ENCODE results near the gene CAMK2A. TPM values are rescaled to one million over a fixed set of nuclear protein-coding genes. Genes with fewer than 3 reads are reported as not detected.

Gene CAMK2A
- total RNA-seq, 1 donor from 2014 or later = not detected

- no peak for DNase-seq (ENCODE audit: extremely low spot score, unreplicated experiment)
- Mint-ChIP-seq H3K36me3 (ENCODE audit: unreplicated experiment) (no peaks in the 10 kb centered on the region), H3K4me3 (ENCODE audit: unreplicated experiment) (no peak overlapping the region), H3K27me3 (ENCODE audit: unreplicated experiment) (no peaks in the 10 kb centered on the region), H3K9me3 (ENCODE audit: unreplicated experiment) (no peaks in the 10 kb centered on the region), H3K4me1 (ENCODE audit: unreplicated experiment) (peaks cover 14% of the 10 kb centered on the region), H3K27ac (ENCODE audit: unreplicated experiment) (no peak overlapping the region)
- no peak for TF ChIP-seq CTCF (IDR thresholded peaks at IDR 0.05)
These were observed 109.1 kb downstream of the CAMK2A start for GRCh38 chr5:150180241-150181026.

- H3K4me3 Mint-ChIP-seq (ENCODE audit: unreplicated experiment) = no peak overlapping the region
- no peaks in the 10 kb centered on the region for H3K9me3 Mint-ChIP-seq (ENCODE audit: unreplicated experiment)
- DNase-seq (ENCODE audit: extremely low spot score, unreplicated experiment) = no peak
- peaks cover 20% of the 10 kb centered on the region for H3K4me1 Mint-ChIP-seq (ENCODE audit: unreplicated experiment)
- no peaks in the 10 kb centered on the region for H3K36me3 Mint-ChIP-seq (ENCODE audit: unreplicated experiment)
- H3K27me3 Mint-ChIP-seq (ENCODE audit: unreplicated experiment) = no peaks in the 10 kb centered on the region
- no peak for TF ChIP-seq CTCF (IDR thresholded peaks at IDR 0.05)
- H3K27ac Mint-ChIP-seq (ENCODE audit: unreplicated experiment) = no peak overlapping the region
These were observed 110.5 kb downstream of the CAMK2A start for GRCh38 chr5:150179019-150179620.

GRCh38 chr5:150178262-150178661, 111.3 kb downstream of the CAMK2A start:
- Mint-ChIP-seq H3K27ac (ENCODE audit: unreplicated experiment) (no peak overlapping the region), H3K27me3 (ENCODE audit: unreplicated experiment) (no peaks in the 10 kb centered on the region), H3K36me3 (ENCODE audit: unreplicated experiment) (no peaks in the 10 kb centered on the region), H3K9me3 (ENCODE audit: unreplicated experiment) (no peaks in the 10 kb centered on the region), H3K4me1 (ENCODE audit: unreplicated experiment) (peaks cover 20% of the 10 kb centered on the region), H3K4me3 (ENCODE audit: unreplicated experiment) (no peak overlapping the region)
- TF ChIP-seq CTCF (IDR thresholded peaks at IDR 0.05) = no peak
- no peak for DNase-seq (ENCODE audit: extremely low spot score, unreplicated experiment)

- no peak for TF ChIP-seq CTCF (IDR thresholded peaks at IDR 0.05)
- Mint-ChIP-seq H3K27me3 (ENCODE audit: unreplicated experiment) (no peaks in the 10 kb centered on the region), H3K4me3 (ENCODE audit: unreplicated experiment) (no peak overlapping the region), H3K4me1 (ENCODE audit: unreplicated experiment) (peaks cover 20% of the 10 kb centered on the region), H3K36me3 (ENCODE audit: unreplicated experiment) (no peaks in the 10 kb centered on the region), H3K9me3 (ENCODE audit: unreplicated experiment) (no peaks in the 10 kb centered on the region), H3K27ac (ENCODE audit: unreplicated experiment) (no peak overlapping the region)
- no peak for DNase-seq (ENCODE audit: extremely low spot score, unreplicated experiment)
These were observed 111.9 kb downstream of the CAMK2A start for GRCh38 chr5:150177721-150178120.

GRCh38 chr5:150176745-150177477, 112.7 kb downstream of the CAMK2A start:
- H3K36me3 Mint-ChIP-seq (ENCODE audit: unreplicated experiment) = no peaks in the 10 kb centered on the region
- no peaks in the 10 kb centered on the region for H3K27me3 Mint-ChIP-seq (ENCODE audit: unreplicated experiment)
- H3K4me3 Mint-ChIP-seq (ENCODE audit: unreplicated experiment) = no peak overlapping the region
- H3K27ac Mint-ChIP-seq (ENCODE audit: unreplicated experiment) = no peak overlapping the region
- TF ChIP-seq CTCF (IDR thresholded peaks at IDR 0.05) = no peak
- no peak for DNase-seq (ENCODE audit: extremely low spot score, unreplicated experiment)
- no peaks in the 10 kb centered on the region for H3K9me3 Mint-ChIP-seq (ENCODE audit: unreplicated experiment)
- peaks cover 20% of the 10 kb centered on the region for H3K4me1 Mint-ChIP-seq (ENCODE audit: unreplicated experiment)

Data from osteocyte (in vitro differentiated cells).